Sigmoid colon (tissue), 4 donors: Measurements from ENCODE around the gene FBXO44.

ENCODE experiments used
- CTCF ChIP-seq, 4 experiments: fragments of 450-650 bp in 3 of 4; fragments of 200-600 bp in 1 of 4; IDR thresholded peaks; one replicate each; pipeline ENCODE4 v1.5.1; 2016 to 2019; ENCODE audit warnings: antibody characterized with exemption in 4 of 4, mild to moderate bottlenecking in 3 of 4, moderate library complexity in 2 of 4
- EP300 ChIP-seq, 4 donors: sonication (generic); formaldehyde crosslinking; IDR thresholded peaks; one replicate each; pipeline ENCODE4 v1.6.1; 2017; ENCODE audit warnings: antibody characterized with exemption in 4 of 4
- POLR2A ChIP-seq, 2 donors: fragments of 450-650 bp; IDR thresholded peaks; one replicate each; pipeline ENCODE4 v1.6.1; 2016; ENCODE audit warnings: antibody characterized with exemption in 2 of 2, mild to moderate bottlenecking in 2 of 2, moderate library complexity in 2 of 2

GRCh38 chr1:11654137-11654938 is at the start of gene FBXO44, which contains the start of gene FBXO2:
- TF ChIP-seq CTCF (IDR thresholded peaks at IDR 0.05) = no peak
- TF ChIP-seq POLR2A (IDR thresholded peaks at IDR 0.05) = no peak
- no peak for TF ChIP-seq EP300 (IDR thresholded peaks at IDR 0.05)
